HL-60 (cell line): ENCODE results near the gene ZFHX3.

Experiments
- GABPA ChIP-seq: IDR thresholded peaks from 2 replicates; pipeline ENCODE4 v1.6.1; 2012; ENCODE audit warnings: low read depth
- POLR2AphosphoS5 ChIP-seq: IDR thresholded peaks from 2 replicates; pipeline ENCODE4 v1.6.1; 2012; ENCODE audit warnings: low read depth
- SPI1 ChIP-seq: IDR thresholded peaks from 2 replicates; pipeline ENCODE4 v1.6.1; 2012; ENCODE audit warnings: low read depth, mild to moderate bottlenecking, borderline replicate concordance
- TF ChIP-seq, protein P1 (sequence below): IDR thresholded peaks from 2 replicates; pipeline ENCODE4 v1.6.1; 2012; ENCODE audit warnings: low read depth; ENCODE audit not compliant: insufficient replicate concordance
- TF ChIP-seq, protein P2 (sequence below): IDR thresholded peaks from one replicate; pipeline ENCODE4 v1.5.1; 2011; ENCODE audit warnings: low read length, control low read depth, inconsistent platforms; ENCODE audit not compliant: insufficient read depth

DNA sequence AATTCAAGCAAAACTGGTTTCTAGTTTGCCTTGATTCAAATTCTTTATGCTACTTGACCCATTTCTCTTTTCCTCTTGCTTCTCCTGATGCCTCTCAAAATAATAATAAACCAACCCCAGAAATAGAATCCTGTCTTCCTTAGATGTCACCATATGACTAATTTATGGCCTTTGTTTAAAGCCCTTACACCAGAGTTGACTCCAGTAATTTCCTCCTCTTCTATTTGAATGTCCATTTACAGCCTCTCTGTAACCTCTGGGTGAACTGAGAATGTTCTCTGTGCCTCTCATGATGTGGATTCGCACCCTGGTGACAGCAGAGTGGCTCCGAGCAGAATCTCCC lies 31.5 kb downstream of the ZFHX3 start:
- TF ChIP-seq, protein P1, sequence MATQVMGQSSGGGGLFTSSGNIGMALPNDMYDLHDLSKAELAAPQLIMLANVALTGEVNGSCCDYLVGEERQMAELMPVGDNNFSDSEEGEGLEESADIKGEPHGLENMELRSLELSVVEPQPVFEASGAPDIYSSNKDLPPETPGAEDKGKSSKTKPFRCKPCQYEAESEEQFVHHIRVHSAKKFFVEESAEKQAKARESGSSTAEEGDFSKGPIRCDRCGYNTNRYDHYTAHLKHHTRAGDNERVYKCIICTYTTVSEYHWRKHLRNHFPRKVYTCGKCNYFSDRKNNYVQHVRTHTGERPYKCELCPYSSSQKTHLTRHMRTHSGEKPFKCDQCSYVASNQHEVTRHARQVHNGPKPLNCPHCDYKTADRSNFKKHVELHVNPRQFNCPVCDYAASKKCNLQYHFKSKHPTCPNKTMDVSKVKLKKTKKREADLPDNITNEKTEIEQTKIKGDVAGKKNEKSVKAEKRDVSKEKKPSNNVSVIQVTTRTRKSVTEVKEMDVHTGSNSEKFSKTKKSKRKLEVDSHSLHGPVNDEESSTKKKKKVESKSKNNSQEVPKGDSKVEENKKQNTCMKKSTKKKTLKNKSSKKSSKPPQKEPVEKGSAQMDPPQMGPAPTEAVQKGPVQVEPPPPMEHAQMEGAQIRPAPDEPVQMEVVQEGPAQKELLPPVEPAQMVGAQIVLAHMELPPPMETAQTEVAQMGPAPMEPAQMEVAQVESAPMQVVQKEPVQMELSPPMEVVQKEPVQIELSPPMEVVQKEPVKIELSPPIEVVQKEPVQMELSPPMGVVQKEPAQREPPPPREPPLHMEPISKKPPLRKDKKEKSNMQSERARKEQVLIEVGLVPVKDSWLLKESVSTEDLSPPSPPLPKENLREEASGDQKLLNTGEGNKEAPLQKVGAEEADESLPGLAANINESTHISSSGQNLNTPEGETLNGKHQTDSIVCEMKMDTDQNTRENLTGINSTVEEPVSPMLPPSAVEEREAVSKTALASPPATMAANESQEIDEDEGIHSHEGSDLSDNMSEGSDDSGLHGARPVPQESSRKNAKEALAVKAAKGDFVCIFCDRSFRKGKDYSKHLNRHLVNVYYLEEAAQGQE = no peak
- TF ChIP-seq POLR2AphosphoS5 (no peak), GABPA (no peak), SPI1 (no peak)
- TF ChIP-seq, protein P2, sequence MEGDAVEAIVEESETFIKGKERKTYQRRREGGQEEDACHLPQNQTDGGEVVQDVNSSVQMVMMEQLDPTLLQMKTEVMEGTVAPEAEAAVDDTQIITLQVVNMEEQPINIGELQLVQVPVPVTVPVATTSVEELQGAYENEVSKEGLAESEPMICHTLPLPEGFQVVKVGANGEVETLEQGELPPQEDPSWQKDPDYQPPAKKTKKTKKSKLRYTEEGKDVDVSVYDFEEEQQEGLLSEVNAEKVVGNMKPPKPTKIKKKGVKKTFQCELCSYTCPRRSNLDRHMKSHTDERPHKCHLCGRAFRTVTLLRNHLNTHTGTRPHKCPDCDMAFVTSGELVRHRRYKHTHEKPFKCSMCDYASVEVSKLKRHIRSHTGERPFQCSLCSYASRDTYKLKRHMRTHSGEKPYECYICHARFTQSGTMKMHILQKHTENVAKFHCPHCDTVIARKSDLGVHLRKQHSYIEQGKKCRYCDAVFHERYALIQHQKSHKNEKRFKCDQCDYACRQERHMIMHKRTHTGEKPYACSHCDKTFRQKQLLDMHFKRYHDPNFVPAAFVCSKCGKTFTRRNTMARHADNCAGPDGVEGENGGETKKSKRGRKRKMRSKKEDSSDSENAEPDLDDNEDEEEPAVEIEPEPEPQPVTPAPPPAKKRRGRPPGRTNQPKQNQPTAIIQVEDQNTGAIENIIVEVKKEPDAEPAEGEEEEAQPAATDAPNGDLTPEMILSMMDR = no peak
